T47D (cell line): Measurements from ENCODE around the gene PTCH1.

Source experiments
- DNase-seq, 2 experiments: peaks; one replicate each; pipeline versions ENCODE4 v3.0.0 to v3.0.0-alpha.2; 2011 to 2012; ENCODE audit warnings: low read depth in 1 of 2, low spot score in 1 of 2
- JUND ChIP-seq: IDR thresholded peaks from 2 replicates; pipeline ENCODE4 v1.6.1; 2012; ENCODE audit warnings: low read depth
- in situ Hi-C: cut with HindIII; loops from 2 replicates; pipeline ENCODE4 v1.10.0; 2016; ENCODE audit warnings: low sequenced_read_pairs, low pct_unique_long_range_greater_than_20kb

The PTCH1 gene

DNA sequence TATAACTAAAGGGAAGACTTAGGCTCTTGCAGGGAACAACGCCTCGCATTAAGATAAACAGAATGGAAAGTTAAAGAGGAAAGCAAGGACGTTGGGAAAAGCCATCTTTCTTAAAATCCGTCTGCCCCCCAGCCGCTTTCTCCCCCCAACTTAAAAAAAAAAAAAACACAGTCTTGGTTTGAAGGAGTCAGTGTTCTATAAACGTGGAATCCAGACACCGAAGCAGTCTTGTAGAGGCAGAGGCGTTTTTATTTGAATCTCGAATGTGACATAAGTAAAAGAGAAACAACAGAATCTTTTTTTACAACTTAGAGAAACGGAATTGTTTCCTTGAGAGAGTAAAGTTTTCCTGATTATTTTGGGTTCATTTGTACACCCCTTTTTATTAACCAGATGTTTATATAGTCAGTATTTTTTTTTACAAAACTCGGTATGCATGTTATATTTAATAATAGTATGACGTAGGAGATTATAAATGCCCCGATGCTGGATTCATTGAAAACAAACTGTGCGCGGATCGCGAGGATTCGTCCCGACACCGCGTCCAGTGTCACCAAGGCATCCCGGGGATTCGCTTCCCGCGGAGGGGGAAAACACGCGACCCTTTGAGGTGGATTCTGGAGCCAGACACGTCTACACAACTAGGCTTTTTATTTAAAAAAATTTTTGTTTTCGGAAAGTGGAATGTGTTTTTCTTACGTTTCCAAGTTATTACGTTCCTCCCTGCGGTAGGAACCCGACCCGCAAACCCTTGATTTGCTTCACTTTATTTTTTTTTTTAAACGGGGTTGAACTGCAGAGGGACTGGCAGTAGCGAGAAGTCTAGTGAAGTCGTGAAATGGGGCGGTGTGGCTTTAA, 6.7 kb downstream of the PTCH1 start:
- in situ Hi-C loops, result no loop called here
- no peak for DNase-seq
- no peak for TF ChIP-seq JUND

DNA sequence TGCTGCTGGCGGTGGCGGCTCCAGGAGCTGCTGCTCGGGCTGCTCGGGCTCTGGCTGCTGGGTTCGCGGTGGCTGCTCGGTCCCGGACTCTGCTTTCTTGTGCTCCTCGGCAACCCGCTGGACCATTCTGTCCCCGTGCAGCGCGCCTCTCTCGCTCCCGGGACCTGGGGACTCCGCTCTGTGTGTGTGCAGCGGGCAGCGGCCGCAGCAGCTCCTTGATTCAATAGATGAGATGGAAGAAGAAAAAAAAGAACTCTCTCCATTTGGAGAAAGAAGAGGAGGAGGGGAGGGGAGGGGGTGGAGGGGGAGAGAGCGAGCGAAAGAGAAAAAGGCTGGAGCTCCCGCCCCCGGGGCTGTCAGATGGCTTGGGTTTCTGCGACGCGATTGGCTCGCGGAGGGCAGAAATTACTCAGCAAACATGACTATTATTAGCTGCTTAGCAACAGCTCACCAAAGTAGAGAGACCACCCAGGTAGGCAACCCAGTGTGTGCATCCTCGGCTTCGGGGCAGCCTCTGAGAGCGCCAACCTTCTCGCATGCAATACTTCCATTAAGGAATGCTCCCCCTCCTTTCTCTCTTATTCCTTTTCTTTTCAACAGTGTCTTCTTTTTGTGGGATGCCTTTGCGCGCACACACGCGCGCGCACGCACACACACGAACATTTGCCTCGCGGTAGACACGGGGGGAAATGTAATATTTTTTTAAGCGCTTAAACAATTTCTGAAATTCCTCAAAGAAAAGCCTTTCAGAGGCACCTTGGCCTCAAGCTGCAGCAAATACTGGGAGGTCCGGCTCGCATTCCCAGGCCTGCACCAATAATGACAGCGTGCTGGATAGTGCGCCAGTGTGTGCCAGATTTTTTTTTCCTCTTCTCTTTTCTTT, 7.6 kb downstream of the PTCH1 start:
- peak; percentile 41 to 82 for DNase-seq
- TF ChIP-seq JUND, result no peak
- in situ Hi-C loops, result no loop called here

DNA sequence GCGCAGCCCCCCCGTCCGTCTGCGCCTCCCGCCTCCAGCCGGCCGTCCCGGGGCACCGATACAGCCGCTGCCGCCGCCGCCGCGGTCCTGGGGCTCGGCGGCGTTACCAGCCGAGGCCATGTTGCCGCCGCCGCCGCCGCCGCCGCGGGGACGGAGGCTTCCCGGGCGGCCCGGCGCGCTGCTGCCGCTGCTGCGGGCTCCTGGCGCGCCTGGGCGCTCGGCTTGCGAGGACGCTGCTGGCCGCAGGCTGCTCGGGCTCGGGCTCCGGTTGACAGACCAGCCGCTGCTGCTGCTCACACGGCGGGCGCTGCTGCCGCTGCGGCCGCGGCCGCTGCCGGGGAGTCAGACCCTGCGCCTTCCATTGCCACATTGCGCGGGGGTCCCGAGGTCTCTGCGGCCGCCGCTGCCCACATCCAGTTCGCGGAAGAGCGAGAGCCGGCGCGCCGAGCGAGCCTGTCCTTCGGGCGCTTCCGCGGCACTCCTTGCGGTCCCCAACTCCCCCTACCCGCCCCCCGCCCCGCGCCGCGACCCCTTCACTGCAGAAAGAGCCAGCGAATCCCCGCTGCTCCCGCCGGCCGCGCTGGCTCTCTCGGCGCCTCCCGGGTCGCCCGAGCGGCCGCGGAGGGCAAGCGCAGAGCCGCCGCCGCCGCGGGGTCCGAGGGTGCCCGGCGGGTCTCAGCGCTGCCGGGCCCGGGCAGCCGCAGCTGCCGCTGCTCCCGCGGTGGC, 8.4 kb downstream of the PTCH1 start:
- in situ Hi-C loops, result no loop called here
- no peak for DNase-seq

DNA sequence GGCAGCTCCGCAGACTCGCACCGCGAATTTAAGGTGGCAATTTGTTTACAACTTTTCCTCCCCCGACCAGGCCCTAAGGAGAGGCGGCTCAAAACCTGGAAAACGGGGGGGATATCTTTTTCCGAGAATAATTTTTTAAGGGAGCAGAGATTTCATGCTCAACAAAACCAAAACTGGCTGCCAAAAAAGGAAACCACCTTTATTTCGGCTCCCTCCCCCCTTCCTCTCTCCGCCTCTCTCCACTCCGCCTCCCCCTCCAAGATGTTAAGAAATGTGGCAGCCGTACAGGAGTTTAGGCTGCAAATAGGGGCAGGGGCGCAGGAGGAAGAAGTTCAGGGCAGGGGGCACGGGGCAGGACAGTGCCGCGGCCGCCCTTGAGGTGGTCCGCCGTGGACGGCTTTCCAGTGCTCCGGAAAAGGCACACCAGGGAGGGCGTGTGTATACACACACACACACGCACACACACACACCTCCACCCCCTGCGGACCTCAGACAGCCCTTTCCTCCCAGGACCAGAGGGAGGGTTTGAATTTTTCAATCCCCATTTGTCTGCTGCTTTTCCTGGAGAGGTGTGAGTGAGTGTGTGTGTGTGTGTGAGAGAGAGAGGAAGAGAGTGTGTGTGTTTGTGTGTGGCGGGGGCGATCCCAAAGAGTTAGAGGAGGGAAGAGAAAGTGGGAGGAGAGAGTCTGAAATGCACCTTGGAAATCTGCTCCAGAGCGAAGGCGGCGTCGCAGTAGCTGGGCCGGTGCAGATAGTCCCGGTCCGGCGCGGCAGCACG, 9.1 kb downstream of the PTCH1 start:
- in situ Hi-C loops, result no loop called here
- TF ChIP-seq JUND, result no peak
- peak; percentile 35 to 70 for DNase-seq

More for the DNA sequence above, 8.4 kb downstream of the PTCH1 start:
- no peak for TF ChIP-seq JUND

DNA sequence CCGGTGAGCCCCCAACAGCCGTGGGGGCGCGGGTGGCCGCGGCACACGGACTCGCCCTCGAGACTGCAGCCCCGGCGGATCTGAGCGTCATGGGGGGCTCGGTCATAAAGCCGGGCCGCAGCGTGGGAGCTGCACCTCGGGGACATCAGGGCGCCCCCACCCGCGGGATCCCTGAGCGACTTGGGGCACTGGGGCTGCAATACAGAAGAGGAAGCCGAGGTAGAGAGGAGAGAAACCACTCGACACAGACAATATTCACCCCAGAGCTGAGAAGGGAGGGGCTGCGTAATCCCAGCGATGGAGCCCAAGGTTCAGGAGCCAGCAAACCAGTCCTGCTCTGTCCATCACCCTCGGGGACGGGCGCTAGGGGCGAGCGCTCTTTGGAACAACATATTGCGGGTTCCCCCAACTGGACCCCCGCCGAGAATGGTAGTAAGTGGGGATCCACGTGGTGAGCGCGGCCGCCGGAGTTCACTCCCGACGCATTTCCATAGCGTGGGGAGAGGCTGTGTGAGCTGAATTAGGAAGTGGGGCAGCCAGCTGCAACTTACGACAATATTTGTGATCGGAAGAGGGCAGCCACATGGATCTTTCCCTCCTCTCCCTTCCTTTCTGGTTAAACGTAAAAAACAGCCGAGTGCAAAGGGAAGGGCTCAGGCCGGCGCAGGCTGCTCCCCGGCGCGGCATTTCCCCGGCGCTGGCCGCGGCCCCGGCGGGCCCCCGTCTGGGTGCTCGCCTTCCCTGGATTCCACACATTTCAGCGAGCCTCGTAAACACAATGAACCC, 9.9 kb downstream of the PTCH1 start:
- no peak for TF ChIP-seq JUND
- DNase-seq, result peak; percentile 43 to 63
- in situ Hi-C loops, result no loop called here

DNA sequence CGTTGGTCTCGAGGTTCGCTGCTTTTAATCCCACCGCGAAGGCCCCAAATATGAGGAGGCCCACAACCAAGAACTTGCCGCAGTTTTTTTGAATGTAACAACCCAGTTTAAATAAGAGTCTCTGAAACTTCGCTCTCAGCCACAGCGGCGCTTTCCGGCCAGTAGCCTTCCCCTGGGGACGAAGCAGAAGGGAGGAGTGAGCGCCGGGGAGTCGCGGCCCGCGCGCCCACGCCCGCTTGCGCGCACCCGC, 10.4 kb downstream of the PTCH1 start:
- no peak for DNase-seq
- in situ Hi-C loops, result no loop called here
- no peak for TF ChIP-seq JUND

DNA sequence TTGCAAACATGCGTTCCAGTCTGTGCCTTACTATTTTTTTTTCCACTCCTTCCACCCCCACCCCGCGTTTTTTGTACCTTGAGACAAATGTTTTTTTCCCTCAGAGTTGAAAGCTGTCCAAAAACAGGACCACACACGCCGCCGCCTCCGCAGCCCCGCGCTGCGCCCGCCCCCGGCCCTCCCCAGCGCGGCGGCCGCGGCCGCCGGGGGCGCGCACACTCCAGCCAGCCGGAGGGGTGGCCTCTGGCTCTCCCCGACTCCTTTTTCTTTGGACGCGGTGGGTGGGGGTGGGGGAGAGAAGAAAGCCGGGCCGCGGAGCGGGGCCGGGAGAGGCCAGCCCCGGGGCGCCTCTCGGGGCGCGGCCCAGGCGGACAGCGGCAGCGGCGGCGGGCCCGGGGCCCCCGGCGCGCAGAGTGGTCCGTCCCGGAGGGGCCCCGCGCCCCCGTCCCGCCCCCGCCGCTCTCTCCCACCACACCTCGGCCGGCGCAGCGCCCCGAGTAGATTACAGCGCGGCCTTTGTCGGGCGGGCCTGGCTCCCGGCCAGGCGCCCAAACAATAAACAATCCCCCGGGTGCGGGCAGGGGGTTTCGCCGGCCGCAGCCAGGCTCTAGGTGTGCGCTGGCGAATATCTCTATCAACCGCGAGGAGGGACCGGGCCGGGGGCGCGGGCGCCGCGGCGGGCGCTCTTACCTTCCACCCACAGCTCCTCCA, 10.9 kb downstream of the PTCH1 start:
- DNase-seq, result no peak
- in situ Hi-C loops, result no loop called here
- TF ChIP-seq JUND, result no peak

DNA sequence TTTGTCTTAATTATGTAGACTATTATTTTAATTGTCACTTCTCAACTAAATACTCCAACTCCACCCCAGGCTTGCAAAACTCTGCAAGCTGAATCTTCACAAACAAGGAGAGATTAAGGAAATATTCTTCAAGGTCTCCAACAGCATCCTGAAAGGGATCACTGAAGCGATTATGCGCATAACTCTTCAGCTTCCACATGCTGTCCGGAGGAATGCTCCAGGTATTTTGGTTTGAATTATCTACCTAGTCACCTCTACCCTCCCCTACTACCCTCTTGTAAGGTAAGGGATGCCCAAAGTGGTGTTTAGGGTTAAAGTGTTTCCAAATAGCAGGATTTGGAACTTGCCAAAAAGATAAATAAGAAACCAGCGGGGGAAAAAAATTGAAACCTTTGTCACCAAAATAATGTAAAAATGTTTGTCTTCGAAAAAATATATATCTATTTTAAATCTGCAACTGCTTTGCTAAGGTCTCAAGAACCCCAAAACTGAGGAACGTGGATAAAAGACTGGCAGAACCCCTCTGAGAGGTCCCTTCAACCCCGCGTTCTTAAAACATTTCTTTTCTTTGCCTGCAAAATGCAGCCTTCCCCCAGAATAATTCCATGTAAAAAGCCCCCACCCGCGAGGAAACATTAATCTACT, 11.6 kb downstream of the PTCH1 start:
- no peak for DNase-seq
- TF ChIP-seq JUND, result no peak
- in situ Hi-C loops, result no loop called here

DNA sequence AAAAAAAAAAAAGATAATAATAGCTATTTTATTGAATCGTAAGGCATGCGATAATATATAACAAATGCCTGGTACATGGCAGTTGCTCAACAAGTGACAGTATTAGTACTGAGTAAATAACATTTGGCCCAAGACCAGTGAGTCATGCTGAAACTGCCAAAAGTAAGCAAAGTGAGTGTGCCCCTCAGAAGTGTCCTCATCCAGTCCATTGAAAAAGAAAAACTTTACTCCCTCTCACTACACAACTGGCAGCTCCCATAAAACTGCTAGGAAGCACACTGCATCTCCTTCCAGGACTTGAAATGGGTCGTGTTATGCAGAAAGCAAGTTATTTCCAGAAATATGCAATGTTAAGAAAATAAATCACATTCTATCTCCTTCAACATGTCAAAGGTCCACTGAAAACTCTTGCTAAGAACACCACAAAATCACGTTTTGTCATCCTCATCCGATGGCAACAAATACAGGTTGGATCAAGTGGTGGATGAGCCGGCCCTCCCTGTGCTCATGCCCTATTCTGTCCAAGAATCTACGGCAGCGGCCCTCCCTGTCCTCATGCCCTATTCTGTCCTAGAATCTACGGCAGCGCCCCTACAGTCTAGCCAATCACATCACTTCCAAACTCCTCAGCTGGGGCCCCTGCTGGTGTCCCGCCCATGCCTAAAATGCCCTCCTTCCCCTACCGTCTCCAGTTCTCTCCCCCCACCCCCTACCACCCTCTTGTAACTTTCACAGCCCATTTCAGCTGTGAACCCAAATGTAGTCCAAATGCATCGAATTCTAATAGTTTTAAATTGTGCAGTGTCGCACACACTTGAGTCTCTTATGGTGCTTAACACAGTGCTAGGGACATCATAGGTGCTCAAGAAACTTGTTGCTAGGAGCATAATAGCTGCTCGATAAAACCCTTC, 12.5 kb downstream of the PTCH1 start:
- DNase-seq, result no peak
- TF ChIP-seq JUND, result no peak
- in situ Hi-C loops, result no loop called here

DNA sequence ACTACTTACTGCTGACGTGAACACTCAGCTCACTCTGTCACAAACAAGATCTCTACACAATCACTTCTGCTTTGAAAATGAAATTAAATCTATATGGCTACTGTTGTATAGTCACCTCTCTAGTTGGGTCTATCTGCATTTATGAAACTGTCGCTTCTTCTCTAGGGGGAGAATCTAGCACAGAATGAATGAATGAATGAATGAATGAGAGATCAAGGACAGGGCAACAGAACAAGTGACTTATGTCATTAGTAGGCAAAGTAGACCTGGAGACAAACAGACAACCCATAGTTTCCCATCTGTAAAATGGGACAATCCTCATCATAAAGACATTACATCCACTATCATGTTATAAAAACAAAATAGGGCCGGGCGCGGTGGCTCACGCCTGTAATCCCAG, 13.4 kb downstream of the PTCH1 start:
- DNase-seq, result no peak
- in situ Hi-C loops, result no loop called here
- TF ChIP-seq JUND, result no peak
